DMS114 treated with DMSO at 0.1 percent for 48 hours (cell line): ENCODE results near the gene SLC15A1.

Experiments
- DNase-seq: peaks from one replicate; lab custom pipeline; 2025; ENCODE audit not compliant: unreplicated experiment; lab: John Stamatoyannopoulos, UW

SLC15A1 gene

DNA sequence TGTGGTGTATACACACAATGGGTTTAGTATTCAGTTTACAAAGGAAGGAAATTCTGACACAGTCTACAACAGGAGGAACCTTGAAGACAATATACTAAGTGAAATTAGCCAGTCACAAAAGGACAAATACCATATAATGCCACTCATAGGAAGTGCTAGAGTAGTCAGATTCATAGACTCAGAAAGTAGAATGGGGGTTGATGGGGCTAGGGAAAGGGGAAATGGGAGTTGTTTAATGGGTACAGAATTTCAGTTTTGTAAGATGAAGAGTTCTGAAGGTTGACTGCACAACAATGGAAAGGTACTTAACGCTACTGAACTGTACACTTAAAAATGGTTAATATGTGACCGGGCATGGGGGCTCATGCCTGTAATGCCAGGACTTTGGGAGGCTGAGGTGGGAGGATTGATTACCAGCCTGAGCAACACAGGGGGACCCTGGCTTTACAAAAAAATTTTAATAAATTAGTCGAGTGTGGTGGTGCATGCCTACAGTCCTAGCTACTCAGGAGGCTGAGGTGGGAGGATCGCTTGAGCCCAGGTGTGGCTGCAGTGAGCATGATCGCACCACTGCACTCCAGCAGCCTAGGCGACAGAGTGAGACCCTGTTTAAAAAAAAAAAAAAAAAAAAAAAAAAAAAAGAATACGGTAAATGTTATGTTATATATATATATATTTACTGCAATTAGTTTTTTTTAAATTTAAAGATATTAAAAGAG is 45.0 kb downstream of the SLC15A1 start:
- no peak for DNase-seq

DNA sequence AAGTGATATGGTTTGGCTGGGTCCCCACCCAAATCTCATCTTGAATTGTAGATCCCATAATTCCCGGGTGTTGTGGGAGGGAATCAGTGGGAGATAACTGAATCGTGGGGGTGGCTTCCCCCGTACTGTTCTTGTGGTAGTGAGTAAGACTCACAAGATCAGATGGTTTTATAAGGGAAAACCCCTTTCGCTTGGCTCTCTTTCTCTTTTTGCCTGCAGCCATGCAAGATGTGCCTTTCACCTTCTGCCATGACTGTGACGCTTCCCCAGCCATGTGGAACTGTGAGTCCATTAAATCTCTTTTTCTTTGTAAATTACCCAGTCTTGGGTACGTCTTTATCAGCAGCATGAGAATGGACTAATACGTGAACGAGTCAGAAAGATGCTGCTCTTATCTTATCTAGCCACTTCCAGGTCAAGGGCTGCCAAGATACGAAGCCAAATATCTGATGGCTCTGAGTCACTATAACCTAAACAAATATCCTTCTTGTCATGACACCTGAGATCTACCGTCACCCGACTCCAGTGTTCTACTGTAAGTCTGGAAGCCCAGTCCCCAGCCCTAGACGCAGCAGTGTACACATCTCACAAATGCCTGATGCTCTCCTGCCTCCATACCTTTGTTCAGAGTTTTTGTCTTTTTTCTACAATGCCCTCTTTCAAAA is 45.9 kb downstream of the SLC15A1 start:
- no peak for DNase-seq

DNA sequence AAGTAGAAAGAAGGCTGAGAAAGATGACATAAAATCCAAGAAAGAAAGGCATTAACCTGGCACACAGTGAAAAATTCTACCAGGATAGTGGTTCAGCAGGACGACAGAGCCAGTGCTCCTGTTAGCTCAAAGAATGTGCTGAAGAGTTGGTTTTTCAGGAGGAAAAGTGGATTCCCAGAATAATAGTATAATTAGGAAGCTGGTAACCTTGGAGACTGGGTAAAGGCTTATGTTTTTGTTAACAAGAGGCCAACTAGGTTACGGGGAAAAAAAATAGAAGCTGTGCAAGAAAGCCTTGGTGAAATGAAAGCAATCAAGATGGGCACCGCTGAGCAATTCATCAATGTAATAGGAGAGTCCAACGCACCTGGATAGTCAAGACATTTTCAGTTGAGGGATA is 54.7 kb downstream of the SLC15A1 start:
- no peak for DNase-seq

DNA sequence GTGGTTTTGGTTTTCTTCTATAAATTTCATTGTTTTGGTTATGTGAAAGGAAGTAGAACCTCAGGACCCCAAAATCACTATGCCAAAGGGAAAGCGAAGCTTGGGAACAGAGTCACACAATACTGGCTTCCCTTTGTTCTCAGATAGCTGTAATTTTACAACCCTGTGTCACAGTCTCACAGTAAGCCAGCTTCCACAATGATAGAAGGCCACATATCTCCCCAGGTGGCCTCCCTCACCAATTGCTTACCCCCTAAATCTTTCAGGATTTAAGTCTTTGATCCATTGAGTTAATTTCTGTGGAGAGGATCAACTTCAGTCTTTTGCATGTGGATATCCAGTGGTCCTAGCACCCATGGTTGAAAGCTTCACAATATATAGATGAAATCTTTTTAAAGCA is 58.7 kb downstream of the SLC15A1 start:
- DNase-seq: no peak

DNA sequence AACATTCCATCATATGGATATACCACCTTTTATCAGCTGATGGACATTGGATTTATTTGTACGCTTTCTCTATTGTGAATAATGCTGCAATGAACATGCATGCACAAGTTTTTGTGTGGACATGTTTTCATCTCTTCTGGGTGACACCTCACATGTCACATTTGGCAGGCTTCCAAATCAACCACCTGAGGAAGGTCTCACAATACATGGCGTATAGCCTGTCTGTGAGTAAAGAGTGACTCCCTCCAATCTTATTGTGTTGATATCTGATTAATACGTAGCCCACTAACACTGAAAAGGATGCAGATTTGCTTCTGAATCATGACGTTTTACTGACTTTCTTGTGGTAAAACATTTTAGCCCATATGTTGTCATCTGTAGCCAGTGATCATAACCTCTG is 61.1 kb downstream of the SLC15A1 start:
- no peak for DNase-seq

DNA sequence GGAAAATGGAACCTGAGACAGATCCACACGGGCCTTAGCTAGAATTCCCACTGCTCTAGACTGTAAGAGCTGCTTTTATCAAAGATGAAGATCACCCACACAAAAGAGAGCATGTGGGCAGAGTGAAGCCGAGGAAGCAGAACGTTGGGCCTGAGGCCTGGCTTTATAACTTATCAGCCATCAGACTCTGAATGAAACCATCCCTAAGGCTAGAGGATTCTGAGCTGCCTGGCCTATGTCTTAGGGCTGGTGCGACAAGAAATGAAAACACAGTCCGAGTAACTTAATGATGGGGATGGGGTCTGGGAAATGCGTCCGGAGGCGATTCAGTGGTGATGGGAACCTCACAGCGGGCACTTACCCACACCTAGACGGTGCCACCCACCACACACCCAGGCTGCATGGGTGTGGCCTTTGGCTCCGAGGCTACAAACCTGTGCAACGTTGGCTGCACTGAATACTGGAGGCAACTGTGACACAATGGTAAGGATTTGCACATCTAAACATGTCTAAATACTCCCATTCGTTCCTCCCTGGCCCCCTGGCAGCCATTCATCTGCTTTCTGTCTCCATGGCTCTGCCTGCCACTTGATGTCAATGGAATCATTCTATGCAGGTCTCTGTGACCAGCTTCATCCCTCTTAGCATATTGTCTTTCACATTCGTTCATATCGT is 62.0 kb downstream of the SLC15A1 start:
- no peak for DNase-seq

DNA sequence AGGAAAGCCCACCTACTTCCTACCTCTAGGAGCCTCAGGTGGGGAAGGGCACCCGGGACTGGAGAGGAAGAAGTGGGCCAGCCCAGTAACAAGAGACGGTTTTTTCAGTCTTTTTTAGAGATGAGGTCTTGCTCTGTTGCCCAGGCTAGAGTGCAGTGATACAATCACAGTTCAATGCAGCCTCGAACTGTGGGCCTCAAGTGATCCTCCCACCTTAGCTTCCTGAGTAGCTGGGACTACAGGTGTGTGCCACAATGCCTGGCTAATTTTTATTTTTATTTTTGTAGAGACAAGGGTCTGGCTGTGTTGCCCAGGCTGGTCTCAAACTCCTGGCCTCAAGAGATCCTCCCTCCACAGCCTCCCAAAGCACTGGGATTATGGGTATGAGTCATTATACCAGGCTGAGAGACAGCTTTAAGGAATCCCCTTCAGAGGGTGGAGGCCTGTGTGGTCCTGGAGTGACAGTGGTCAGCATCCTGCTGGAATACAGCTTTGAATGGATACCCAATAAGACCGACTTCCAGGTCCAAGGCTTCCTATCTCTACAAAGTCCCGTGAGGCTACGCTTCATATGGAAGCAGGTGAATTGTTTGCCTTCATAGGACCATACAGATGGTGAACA is 63.0 kb downstream of the SLC15A1 start:
- DNase-seq: no peak

DNA sequence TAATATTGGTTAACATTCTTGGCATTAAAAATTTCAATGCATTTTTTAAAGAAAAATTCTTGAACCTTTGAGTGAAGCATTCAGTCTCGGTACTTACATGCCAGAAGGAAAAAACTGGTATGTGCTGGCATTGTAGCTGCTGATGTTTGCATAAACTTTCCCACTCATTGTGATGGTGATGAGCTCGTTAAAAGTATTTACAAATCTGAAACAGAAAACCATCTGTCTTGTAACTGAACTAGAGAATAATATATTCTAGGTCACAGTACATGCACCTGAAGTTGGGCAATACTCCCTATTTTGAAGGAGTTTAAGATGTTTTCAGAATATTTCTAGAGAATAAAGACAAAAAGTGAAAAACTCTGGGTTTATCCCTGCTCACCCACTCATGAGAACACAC is 64.1 kb downstream of the SLC15A1 start:
- DNase-seq: no peak

DNA sequence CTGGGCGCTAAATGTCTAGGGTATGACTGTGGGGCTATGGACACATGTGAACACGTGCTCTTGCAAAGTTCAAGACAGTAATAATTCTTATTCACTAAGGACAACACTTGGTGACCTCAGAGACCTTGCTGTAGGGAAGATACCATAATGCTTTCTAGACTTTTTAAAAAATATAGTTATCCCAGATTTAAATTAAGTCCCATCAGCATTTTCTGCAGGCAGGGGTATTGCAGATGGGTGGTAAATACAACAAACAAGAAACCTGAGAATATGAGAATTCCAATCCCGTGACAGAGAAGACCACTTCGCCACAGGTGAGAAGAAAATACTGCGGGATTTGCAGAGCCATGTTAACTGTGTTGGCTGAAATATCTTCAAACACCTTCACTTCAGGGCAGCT is 65.2 kb downstream of the SLC15A1 start:
- DNase-seq: no peak

DNA sequence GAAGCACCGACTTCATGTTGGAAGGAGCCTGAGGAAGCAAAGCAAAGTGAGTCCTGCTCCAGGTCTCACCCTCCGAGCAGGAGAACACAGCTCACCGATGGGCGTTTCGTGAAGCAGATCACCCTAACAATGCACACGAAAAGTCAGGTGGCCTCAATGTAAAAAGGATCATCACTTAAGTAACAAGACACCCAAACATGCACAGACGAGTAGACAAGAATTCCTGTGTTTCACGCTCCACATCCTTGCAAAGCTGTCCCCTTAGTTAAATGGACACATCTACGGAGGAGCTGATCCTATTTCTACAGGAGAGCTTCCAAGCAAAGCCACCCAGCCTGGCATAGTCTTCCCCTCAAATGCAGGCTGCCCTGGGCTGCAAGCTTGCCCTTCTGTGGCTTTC is 66.2 kb downstream of the SLC15A1 start:
- no peak for DNase-seq

DNA sequence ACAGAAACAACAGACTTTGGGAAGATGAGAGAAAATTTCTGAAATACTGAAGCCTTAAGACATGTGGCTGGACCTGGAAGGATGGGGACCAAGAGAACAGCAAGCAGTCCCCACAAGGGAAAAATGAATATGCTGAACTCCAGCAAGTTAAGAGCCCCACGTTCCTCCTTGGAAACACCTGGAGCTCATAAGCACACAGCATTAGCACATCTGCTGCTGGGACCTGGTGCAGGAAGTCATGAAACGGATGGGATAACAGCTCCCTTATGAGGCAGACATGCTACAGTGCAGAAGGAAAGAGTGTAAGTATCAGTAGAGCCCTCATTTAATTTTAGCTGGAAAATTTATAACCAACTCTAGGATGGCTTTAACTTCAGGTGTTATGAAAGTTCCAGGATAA is 67.3 kb downstream of the SLC15A1 start:
- no peak for DNase-seq

DNA sequence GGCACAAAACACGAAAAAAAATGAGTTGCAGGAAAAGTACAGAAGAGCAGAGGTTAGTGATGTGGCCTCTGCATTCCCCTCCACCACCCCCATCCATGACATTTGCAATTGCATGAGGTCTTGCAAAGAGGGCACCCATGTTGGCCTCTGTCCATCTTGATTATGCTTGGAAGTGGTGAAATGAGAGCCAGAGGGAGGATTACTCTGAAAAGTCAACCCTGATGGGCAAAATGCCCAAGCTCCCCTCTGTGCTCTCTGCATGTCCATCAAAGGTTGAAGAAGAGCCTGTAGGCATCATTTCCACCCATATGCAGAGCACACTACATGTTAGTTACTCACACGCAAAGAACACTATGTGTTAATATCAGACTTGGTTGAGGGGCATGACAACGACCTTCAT is 71.4 kb downstream of the SLC15A1 start:
- DNase-seq: no peak

DNA sequence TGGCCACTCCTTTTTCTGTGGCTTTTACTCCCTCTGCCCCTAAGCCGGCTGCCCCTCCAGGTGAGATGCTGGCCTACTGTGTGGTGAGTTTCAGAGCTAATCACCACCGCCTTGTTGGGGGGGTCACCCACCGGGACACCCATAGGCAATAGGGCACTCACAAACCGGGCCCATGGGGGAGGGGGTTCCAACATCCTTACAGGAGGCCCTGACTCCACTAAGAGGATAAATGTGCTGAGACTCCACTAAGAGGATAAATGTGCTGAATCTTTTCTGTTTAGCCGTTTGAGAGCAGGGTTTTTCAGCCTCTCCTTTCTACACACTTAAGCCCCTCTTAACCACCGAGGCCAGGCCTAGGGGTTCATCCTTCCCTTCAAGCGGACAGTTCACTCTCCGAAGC is 73.7 kb downstream of the SLC15A1 start:
- no peak for DNase-seq

DNA sequence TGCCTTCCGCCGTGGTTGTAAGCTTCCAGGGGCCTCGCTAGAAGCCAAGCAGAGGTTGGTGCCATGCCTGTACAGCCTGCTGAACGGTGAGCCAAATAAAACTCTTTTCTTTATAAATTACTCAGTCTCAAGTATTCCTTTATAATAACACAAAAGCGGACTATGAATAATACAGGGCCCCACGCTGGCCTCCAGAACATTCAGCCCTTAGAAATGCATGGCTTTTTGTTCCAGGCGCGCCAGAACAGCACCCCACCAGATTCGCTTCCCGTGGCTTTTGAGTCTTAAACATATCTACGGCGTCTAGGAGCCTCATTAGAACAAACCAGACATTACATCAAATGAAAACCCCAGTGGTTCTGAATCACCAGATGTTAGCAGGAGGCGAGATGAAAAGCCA is 75.1 kb downstream of the SLC15A1 start:
- no peak for DNase-seq

DNA sequence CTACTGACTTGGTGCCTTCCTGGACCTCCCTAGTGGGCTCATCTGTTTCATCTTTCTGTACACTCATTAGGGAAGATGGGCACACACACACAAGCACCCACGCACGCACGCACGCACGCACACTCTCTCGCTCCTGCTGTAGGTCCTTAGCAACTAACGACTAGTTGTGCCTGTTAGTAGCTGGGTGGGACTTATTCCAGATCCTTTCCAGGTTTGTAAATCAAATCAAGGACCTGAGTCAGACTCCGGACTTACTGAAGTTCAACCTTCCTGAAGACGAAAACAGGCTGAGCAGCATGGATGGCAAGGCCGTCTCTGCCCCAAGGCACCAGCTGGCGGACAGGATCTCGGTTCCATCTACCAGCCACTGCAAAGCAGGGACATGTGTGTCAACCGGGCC is 76.2 kb downstream of the SLC15A1 start:
- DNase-seq: no peak

DNA sequence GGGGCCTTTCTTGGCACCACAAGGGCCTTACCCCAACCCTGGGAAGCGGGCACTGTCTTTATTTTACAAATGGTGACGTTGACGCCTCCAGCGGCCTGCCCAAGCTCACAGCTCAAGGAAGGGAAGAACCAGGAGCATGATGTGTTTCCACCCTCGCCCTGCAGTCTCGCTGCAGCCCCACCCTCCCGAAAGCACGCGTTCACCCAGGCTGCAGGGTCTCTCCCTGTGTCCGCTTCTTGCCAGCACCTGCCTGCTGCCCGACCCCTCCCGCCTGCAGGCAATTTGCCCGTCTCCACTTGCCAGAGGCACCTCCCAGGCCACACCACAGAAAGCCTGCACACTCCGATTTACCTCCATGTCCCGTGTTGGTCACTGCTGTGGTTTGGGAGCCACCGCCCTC is 76.6 kb downstream of the SLC15A1 start:
- no peak for DNase-seq

DNA sequence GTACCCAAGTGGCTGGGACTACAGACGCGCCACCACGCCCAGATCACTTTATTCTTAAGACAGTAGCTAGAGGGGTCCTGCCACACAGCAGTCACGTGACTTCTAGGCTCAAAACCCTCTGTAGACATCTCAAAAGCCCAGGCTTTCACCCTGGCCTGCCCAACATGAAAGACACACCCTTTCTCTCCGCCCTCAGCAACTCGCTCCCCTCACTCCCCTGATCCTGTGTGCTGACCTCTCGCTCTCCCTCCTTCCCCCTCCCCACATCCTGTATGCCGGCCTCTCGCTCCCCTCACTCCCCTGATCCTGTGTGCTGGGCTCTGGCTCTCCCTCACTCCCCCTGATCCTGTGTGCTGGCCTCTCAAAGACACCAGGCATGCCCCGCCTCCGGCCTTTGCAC is 77.4 kb downstream of the SLC15A1 start:
- DNase-seq: no peak

DNA sequence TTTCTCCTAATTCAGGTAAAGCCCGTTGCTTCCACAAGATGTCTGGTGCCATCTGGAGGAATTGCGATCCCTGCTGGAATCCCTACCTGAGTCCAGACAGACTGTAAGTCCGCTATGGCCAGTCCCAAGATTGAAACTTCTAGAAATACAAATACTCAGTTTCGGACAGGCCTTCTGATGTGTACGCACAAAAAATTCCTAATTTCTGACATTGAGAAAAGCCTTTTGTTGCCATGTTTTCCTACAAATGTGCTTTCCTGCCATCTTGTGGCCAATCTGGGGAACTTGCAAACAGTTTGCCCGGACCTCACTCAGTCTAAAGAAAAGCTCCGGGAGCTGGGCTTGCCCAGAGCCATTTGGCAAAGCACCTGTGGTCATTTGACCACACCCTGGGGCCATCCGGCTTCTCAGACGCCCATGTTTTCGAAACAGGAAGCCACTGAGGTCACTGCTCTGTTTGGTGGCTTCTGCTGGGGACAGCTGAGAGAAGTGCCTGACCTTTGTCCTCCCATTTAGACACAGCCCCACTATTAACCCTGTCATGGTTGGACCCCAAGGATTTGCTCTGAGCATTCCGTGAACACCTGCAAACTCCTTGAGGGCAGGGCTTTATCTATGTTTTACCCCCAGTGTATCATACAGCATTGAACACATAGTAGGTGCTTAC is 79.4 kb downstream of the SLC15A1 start:
- DNase-seq: peak; percentile 28

DNA sequence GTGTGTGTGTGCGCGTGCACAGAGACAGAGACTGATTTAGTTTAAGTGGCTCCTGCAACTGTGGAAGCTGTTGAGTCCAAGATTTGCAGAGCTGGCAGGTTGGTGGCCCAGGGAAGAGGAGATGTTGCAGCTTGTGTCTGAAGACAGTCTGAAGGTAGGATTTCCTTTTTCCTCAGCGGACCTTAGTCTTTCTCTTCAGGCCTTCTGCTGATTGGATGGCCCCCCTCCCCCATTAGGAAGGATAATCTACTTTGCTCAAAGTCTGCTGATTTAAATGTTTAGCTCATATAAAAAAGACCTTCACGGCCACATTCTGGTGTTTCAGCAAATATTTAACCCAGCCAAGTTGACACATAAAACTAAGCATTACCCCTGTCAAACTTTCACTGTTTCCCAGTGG is 84.3 kb downstream of the SLC15A1 start:
- DNase-seq: no peak

DNA sequence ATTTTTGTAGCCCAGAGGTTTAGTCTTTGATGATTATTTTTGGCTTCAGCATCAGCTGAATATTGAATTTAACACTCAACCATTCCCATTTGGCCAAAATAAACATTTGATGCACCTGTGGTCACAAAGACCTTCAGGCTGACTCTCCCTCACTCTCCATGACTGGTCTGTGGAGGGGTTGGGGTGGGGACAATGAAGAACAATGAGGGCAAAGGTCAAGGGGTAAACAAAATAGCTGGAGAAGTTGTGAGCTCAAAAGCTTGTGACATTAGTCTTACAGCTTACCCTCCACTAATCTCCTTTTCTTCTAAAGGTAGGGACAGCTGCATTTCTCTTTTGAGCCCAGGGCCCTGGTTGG is 86.9 kb downstream of the SLC15A1 start:
- DNase-seq: no peak

DNA sequence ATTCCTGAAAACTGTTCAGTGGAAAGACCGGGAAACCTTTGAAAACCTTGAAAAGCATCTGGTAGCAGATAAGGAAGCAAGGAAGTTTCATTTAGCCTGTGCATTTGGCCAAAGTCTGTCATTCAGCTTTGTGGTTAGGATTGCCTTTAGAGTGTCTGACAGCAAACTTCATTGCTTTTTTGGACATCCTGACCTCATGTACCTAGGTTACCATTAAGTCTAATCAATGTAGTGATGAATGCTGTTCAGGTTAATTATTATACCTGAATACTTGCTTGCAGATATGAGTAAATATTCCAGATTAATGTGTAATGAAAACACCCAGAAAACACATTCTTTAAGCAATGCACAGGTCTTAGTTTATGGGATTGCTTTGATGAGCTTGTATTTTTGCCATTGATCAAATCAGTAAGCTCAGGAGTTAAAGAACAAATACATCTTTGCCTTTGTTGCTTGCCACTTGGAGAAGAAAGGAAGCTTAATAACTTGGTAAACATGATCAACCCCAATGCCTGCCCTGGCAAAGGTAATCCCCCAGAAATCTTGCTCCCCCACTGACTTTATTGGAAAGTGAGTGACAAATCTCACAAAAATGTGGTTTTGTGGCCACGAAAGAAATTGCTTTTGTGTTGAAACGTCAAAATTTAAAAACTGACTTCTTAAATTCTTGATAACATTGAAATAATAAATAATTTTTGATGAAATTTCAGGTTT is 87.4 kb downstream of the SLC15A1 start:
- DNase-seq: no peak
